Kidney capillary endothelial cell (primary cell): Measurements from ENCODE around the gene GAA.
A peak's percentile ranks its signal among the peaks of the same experiment; 100 is the strongest.
"Not testable (repeated sequence)": the region's sequence is repeated elsewhere in the genome, so short reads cannot be mapped to it uniquely, and the experiment has no call there.

Source experiments
- DNase-seq: peaks from one replicate; pipeline ENCODE4 v3.0.0-alpha.2; 2018; ENCODE audit warnings: low spot score

Gene GAA

DNA sequence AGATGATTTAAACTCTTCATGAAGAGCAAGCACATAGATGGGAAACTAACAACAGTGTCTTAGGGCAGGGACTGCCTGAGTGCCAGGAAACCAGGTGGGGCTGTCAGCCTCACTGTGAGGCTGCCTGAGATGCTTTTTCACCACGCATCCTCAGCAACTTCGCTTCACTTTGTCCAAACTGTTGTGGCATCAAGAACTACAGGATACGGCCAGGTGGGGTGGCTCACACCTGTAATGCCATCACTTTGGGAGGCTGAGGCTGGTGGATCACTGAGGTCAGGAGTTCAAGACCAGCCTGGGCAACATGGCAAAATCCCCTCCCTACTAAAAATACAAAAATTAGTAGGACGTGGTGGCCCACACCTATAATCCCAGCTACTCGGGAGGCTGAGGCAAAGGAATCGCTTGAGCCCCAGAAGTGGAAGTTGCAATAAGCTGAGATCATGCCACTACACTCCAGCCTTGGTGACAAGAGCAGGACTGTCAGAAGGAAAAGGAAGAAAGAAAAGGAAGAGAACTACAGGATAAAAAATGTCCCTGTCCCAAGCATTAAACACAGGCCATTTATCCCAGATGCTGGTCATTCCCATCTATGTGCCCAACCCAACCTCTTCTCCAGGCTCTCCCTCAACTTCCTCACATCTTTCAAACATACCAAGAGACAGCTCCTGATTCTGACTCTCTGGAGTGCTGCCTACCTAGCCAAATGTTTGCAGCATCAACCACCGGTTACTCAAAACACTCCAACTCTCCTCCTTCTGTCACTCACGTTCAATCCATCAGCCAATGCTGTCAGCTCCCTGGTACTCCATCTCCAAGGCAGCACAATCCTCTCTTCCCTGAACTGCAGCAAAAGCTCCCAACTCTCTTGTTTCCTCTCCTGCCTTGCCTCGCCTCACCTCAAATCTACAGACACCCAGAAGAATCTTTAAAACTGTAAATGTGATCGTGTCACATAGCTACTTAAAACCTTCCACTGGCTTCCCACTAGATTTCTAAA is 44.0 kb downstream of the GAA start:
- DNase-seq: no peak

DNA sequence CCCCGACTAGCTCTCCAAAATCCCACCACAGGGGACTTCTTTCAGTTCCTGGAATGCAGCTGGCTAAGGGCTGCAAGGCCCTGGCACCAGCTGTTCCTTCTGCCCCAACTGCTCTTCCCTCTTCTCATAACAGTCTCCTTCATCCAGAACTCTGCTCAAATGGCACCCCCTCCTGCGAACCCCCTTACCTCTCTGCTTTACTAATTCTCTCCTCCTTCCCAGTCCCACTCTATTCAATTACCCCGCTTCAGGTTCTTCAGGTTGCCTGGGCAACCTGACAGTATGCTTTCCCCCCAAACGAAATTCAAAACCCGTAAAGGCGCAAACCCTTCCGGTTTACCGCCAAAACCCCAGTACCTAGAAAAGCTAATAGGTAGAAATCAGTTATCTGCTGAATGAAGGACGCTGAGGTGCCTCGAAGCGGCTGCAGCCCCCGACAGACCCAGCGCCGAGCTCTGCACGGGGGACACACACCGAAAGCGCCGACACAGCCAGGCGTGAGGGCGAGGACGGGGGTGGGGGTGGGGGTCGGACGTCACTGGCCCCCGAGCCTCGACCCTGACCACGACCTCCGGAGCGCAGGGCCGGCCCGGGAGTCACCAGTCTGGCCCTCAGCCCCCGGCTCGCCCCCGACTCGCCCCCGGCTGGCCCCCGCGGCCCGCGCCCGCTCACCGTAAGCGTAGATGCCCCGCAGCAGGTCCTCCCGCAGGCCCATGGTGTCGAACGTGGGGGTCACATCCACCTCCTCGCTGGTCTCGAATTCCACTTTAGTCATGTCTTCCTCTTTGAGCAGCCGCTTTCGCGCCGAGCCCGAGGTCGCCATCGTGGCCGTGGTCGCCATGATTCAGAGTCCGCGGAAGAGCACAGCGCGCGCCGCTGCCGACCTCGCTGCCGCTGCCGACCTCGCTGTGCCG is 45.0 kb downstream of the GAA start:
- no peak for DNase-seq

DNA sequence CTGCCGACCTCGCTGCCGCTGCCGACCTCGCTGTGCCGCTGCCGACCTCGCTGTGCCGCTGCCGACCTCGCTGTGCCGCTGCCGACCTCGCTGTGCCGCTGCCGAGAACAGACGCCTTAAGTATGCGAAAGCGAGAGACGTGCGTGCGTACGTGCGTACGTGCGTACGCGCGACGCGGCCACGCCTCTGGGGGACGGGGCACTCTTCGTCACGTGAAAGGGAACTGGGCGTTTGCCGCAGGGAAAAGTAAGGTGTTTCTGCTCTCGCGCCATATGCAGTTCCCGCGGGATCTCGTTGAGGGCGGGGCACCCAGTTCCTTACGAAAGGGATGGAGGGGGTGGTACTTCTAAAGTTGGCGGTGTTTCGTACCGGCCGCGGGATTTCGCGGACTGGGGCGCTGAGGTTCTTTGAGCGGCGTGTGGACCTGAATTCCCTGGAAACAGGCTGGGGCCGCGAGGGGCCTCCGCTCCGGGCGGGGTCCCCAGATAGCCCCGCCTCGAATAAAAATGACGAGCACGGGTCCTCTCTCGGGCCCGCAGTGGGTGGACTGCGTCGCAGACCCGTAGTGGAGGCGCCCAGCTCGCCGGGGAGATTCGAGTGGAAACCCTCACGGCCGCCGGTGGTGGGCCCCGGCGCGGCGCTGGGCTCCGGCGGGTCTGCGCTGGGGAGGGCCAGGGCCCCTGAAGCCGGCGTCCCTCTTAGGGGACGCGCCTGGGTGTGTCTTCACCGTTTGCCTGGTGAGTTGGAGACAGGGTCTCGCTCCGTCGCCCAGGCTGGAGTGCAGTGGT is 45.8 kb downstream of the GAA start, which contains the start of gene EIF4A3:
Gene EIF4A3 (minus strand): TSS at position 94 of the 788 bp plus-strand sequence. CDS start 167 bp downstream, outside the sequence.
- DNase-seq: peak; percentile 97

DNA sequence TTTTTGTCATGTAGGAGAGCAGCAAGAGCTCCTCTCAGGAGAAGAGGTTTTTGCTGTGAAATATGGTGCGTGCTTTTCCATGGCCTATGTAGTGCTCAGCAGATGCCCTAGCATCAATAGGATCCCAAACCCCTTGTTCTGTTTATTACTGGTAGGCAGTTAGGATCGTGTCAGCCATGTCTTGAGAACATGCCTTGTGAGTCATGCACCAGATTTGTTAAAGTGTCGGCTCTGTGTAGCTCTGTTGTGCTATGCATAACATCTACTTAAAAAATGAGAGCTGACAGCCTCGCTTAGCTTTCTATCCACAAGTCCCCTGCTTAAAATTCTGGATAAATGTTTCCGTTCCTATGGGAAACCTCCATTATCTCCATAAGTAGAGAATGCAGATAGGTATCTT is 50.0 kb downstream of the GAA start:
- DNase-seq: no peak

DNA sequence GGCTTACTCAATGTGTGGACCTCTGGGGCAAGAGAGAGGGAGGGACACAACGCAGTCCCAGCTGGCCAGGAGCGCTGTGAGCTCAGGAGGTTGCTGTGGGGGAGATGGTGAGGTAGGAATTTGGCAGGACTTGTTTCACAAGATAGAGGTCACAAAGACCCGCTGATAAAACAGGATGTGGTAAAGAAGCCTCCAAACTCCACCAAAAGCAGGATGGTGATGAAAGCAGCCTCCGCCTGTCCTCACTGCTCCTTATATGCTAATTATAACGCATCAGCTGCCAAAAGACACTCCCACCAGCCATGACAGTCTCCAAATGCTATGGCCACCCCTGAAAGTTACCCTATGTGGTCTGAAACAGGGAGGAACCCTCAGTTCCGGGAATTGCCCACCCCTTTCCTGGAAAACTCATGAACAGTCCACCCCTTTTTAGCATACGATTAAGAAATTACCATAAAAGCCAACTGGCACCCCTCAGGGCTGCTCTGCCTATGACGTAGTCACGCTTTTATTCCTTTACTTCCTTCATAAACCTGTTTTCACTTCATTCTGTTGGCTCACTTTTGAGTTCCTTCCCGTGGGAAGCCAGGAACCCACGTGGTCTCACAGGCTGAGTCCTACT is 50.8 kb downstream of the GAA start:
- DNase-seq: no peak

DNA sequence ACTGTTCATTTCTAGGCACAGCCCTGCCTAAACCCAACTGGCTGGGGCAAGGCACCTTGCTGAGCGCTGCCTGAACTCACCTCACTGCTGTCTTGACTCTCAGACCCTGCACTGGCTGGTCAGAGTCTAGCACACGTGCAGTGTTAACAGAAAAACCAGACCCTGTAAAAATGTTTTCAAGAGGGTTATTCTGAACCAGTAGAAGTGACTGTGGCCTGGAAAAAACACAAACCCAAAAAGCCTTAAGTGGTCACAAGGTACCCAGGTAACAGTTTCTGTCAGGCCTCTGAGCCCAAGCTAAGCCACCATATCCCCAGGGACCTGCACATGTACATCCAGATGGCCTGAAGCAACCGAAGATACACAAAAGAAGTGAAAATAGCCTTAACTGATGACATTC is 51.6 kb downstream of the GAA start:
- DNase-seq: no peak

DNA sequence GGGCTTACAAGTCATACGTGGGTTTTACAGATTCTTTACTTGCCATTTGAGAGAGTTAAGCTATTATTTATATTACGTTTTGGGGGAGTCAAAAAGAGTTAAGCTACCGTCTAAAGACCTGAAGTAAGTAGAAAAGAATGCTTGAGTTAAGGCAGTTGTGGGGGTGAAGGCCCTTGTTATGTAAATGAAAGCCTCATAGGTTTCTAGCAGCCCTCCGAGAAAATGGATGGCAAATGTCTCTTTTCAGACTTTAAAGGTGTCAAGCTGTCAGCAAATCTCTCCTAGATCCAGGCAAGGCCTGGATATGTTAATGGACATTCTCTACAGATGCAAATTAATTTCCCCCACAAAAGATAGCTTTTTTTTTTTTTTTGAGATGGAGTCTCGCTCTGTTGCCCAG is 52.8 kb downstream of the GAA start:
- no peak for DNase-seq

DNA sequence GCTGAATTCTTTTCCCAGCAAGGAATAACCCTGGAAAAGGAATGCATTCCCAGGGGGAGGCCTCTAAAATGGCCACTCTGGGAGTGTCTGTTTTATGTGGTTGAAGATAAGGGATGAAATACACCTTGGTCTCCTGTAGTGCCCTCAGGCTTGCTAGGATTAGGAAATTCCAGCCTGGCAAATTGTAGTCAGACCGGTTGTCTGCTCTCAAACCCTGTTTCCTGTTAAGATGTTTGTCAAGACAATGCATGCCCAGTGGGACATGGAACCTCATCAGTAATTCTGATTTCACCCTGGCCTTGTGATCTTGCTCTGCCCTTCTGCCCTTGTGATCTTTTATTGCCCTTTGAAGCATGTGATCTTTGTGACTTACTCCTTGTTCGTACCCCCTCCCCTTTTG is 54.2 kb downstream of the GAA start:
- not testable (repeated sequence) for DNase-seq

DNA sequence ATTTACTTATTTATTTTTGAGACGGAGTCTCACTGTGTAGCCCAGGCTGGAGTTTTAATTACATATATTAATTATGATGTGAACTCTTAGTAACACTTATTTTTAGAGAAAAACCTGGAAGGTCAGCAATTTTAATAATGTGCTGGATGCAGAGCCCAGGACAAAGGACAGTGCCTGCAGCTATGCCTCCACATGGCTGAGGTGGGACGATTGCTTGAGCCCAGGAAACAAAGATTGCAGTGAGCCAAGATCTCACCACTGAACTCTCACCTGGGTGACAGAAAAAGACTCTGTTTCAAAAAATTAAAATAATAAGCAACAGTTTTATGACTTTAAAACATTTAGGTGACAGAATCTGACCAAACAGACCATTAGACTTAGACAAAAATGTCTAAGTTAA is 57.5 kb downstream of the GAA start:
- no peak for DNase-seq

DNA sequence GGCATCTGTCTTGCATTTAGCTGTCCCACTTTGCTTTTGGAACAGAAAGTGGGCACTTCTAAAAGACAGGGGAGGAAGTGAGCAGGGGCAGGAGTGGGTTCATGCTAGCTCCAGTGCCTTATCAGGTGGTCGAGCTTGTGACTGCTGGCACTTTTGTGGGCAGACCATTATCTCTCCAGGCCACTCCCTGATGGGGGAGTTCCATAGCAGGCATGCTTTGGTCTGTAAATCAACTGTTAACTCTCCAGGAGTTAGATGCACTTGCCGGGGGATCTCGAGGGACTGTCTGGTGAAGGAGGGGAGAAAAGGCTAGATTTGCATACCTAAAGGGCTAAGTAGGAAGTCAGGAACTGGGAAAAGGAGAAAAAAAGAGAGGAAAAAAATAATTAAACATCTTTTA is 59.2 kb downstream of the GAA start:
- DNase-seq: no peak

DNA sequence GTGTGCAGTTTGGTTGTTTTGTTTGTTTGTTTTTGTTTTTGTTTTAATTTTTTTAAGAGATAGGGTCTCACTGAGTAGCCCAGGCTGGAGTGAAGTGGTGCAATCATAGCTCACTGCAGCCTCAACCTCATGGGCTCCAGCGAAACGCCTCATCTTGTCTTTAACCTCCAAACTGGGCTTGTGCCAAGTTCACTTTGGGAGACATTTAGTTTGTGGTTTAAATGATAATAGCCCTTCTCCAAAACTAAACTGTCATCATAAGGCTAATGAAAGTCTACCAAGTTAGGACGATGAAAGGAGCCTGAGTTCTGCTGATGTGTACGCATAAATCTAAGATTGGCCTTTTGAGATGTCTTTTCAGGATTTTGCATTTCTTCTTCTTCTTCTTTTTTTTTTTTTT is 62.0 kb downstream of the GAA start:
- no peak for DNase-seq

DNA sequence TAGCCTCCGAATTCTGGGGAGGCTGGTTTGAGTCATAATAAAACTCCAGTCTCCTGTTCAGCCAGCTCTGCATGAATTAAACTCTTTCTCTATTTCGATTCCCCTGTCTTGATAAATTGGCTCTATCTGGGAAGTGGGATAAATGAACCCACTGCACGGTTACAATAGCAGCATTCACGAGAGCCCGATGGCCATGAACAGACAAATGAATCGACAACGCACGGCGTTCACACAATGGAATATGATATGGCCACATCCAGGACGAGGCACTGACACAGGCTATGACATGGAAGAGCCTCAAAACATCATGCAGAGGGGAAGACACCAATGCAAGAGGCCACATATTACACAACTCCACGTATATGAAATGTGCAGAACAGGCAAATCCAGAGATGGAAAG is 62.8 kb downstream of the GAA start:
- no peak for DNase-seq

DNA sequence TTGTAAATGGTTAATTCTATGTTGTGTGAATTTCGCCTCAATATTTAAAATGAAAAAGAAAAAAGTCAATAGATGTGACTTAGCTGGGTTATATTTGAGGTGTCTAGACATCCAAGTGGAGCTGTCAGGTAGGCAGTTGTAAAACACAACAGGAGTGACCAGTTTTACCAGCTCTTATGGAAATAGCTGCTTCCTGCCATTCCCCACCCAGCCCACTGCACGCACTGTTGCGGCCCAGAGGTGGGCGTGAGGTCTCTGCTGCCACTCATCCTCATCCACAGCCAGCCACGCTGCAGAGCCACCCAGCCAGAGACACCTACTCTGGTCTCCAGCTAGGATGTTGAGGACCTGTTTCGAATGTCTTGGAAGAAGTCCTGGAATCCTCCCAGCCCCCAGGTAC is 65.1 kb downstream of the GAA start:
- DNase-seq: no peak

DNA sequence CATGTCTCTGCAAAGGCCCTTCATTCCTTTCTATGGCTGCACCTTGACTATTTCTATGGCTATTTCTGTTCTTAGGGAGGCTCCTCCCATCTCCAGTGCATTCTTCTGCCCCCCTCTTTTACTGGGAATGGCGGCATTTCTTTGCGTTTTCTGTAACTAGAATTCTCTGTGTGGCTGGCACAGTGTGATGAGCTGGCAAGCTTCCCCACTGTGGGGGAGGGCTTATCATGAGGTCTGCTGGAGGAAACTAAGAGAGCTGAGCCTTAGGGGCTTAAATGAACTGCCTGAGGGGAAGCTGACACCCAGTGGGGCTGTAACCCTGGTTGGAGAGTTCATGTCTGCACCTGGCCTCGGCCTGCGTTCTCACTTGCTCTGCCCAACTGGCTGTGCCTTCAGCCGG is 67.0 kb downstream of the GAA start:
- no peak for DNase-seq

DNA sequence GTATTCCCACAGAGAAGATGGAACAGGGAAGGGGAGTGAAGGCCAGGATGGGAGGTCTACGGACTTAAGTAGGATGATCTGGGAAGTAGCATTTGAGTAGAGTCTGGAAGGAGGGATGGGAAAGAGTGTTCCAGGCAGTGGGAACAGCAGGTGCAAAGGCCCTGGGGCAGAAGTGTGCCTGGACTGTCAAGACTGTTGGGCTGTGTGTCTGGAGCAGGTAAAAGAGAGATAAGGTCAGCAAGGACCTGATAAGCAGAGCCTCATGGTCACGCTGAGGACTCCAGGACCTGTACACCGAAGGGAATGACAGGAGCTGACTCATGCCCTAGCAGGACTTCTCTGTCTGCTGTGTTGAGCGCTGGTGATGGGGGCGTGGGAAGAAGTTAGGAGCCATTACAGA is 67.7 kb downstream of the GAA start:
- DNase-seq: no peak
